Common myeloid progenitor, CD34-positive (primary cell): ENCODE measurements around the gene CHCHD6.
A peak's percentile ranks its signal among the peaks of the same experiment; 100 is the strongest.

Source experiments
- CTCF ChIA-PET: fragments of 350-600 bp; sonication (Branson Sonifier 250); formaldehyde crosslinking; loops from one replicate; lab custom pipeline; 2021; ENCODE audit warnings: antibody characterized with exemption; lab: Charles Lee
- POLR2A ChIA-PET: fragments of 350-600 bp; sonication (Branson Sonifier 250); formaldehyde crosslinking; loops from one replicate; lab custom pipeline; 2021; ENCODE audit warnings: antibody characterized with exemption; lab: Charles Lee
- DNase-seq, 3 donors: peaks; one replicate each; pipeline versions ENCODE4 v3.0.0 to v3.0.0-alpha.2; 2013
- H3K27ac ChIP-seq, 2 experiments: 1 replicate in 1 of 2; 2 replicates in 1 of 2; pipeline ENCODE4 v1.7.0; 2013; ENCODE audit warnings: inconsistent platforms in 2 of 2, low read length in 2 of 2, mild to moderate bottlenecking in 2 of 2, low read depth in 1 of 2, moderate library complexity in 1 of 2; ENCODE audit not compliant: severe bottlenecking in 2 of 2, insufficient read depth in 1 of 2, poor library complexity in 1 of 2
- H3K27me3 ChIP-seq, 5 experiments: replicated peaks in 2 of 5; 1 replicate in 3 of 5; 2 replicates in 2 of 5; pipeline versions ENCODE4 v1.6.1 to v1.7.0; 2013; ENCODE audit warnings: low read length in 4 of 5, mild to moderate bottlenecking in 2 of 5, moderate library complexity in 2 of 5, inconsistent platforms in 1 of 5; ENCODE audit not compliant: insufficient read depth in 5 of 5, control insufficient read depth in 4 of 5
- H3K36me3 ChIP-seq, 4 experiments: 1 replicate in 2 of 4; 2 replicates in 2 of 4; pipeline versions ENCODE4 v1.6.1 to v1.7.0; 2013; ENCODE audit warnings: low read length in 3 of 4, control low read depth in 1 of 4, mild to moderate bottlenecking in 1 of 4; ENCODE audit not compliant: control insufficient read depth in 4 of 4, insufficient read depth in 4 of 4
- H3K4me1 ChIP-seq, 4 experiments: 1 replicate in 3 of 4; 2 replicates in 1 of 4; pipeline versions ENCODE4 v1.6.1 to v1.7.1; 2013; ENCODE audit warnings: low read length in 3 of 4, mild to moderate bottlenecking in 3 of 4, control low read depth in 1 of 4, inconsistent platforms in 1 of 4, moderate library complexity in 1 of 4; ENCODE audit not compliant: control insufficient read depth in 4 of 4, insufficient read depth in 4 of 4; ENCODE audit errors: control extremely low read depth in 1 of 4
- H3K4me3 ChIP-seq, 7 experiments: 1 replicate in 4 of 7; 2 replicates in 3 of 7; pipeline versions ENCODE4 v1.5.1 to v1.7.0; 2013; ENCODE audit warnings: mild to moderate bottlenecking in 7 of 7, low read length in 6 of 7, moderate library complexity in 6 of 7, inconsistent platforms in 2 of 7, low read depth in 2 of 7, control low read depth in 1 of 7; ENCODE audit not compliant: insufficient read depth in 4 of 7, control insufficient read depth in 1 of 7; ENCODE audit errors: extremely low read depth in 1 of 7
- H3K9me3 ChIP-seq, 5 experiments: 1 replicate in 4 of 5; 2 replicates in 1 of 5; pipeline versions ENCODE4 v1.6.1 to v1.7.1; 2013; ENCODE audit warnings: low read length in 4 of 5, mild to moderate bottlenecking in 2 of 5, inconsistent platforms in 1 of 5, low read depth in 1 of 5, moderate library complexity in 1 of 5; ENCODE audit not compliant: control insufficient read depth in 4 of 5, insufficient read depth in 2 of 5; ENCODE audit errors: control extremely low read depth in 1 of 5
- WGBS: methylation state at CpG from one replicate; pipeline ENCODE4 v1.1.5; 2013; ENCODE audit not compliant: insufficient coverage; 5-methylcytosine and 5-hydroxymethylcytosine counted together

The CHCHD6 gene

GRCh38 chr3:126916546-126916945 lies 212.5 kb downstream of the CHCHD6 start:
- Histone ChIP-seq H3K36me3 (peaks cover 0 to 17% (median 0%) of the 10 kb centered on the region in 4 experiments), H3K27ac (no peak overlapping the region), H3K4me3 (no peak overlapping the region), H3K9me3 (peaks cover 5 to 19% (median 11%) of the 10 kb centered on the region in 5 experiments), H3K4me1 (peaks cover 4 to 16% (median 13%) of the 10 kb centered on the region in 4 experiments), H3K27me3 (peaks cover 0 to 84% (median 53%) of the 10 kb centered on the region in 5 experiments)
- ChIA-PET POLR2A (no interaction called here), CTCF (no interaction called here)
- WGBS = 100% methylated on average over 4 of the region's 4 CpGs
- no peak for DNase-seq

GRCh38 chr3:126917232-126917804 lies 213.3 kb downstream of the CHCHD6 start:
- ChIA-PET CTCF (no interaction called here), POLR2A (no interaction called here)
- Histone ChIP-seq H3K36me3 (peaks cover 0 to 17% (median 0%) of the 10 kb centered on the region in 4 experiments), H3K27me3 (peaks cover 0 to 91% (median 58%) of the 10 kb centered on the region in 5 experiments), H3K9me3 (peaks cover 5 to 19% (median 11%) of the 10 kb centered on the region in 5 experiments), H3K4me1 (peaks cover 0 to 8% (median 6%) of the 10 kb centered on the region in 4 experiments), H3K27ac (no peak overlapping the region), H3K4me3 (no peak overlapping the region)
- 97% methylated on average over 5 of the region's 6 CpGs for WGBS
- no peak for DNase-seq

GRCh38 chr3:126918355-126918821 lies 214.3 kb downstream of the CHCHD6 start:
- Histone ChIP-seq H3K27ac (no peak overlapping the region), H3K36me3 (peaks cover 0 to 17% (median 0%) of the 10 kb centered on the region in 4 experiments), H3K9me3 (peaks cover 5 to 19% (median 11%) of the 10 kb centered on the region in 5 experiments), H3K4me3 (no peak overlapping the region), H3K27me3 (peaks cover 0 to 94% (median 62%) of the 10 kb centered on the region in 5 experiments), H3K4me1 (peaks cover 0 to under 1% (median 0%) of the 10 kb centered on the region in 4 experiments)
- POLR2A ChIA-PET = no interaction called here
- peak in 2 of 3 donors; percentile 18 to 43 for DNase-seq
- CTCF ChIA-PET = no interaction called here

GRCh38 chr3:126921085-126921824 lies 217.2 kb downstream of the CHCHD6 start:
- H3K27me3 ChIP-seq = peaks cover 0 to 95% (median 54%) of the 10 kb centered on the region in 5 experiments
- H3K36me3 ChIP-seq = peaks cover 0 to 13% (median 0%) of the 10 kb centered on the region in 4 experiments
- DNase-seq = no peak
- peaks cover 0 to 9% (median 0%) of the 10 kb centered on the region in 4 experiments for H3K4me1 ChIP-seq
- peaks cover 5 to 19% (median 11%) of the 10 kb centered on the region in 5 experiments for H3K9me3 ChIP-seq
- ChIA-PET CTCF (no interaction called here), POLR2A (no interaction called here)
- 97% methylated on average over 5 of the region's 5 CpGs for WGBS
- no peak overlapping the region for H3K4me3 ChIP-seq
- H3K27ac ChIP-seq = no peak overlapping the region

GRCh38 chr3:126922466-126922865 lies 218.4 kb downstream of the CHCHD6 start:
- no peak for DNase-seq
- Histone ChIP-seq H3K4me3 (no peak overlapping the region), H3K27me3 (peaks cover 0 to 95% (median 47%) of the 10 kb centered on the region in 5 experiments), H3K4me1 (peaks cover 0 to 9% (median 0%) of the 10 kb centered on the region in 4 experiments), H3K9me3 (peaks cover 5 to 19% (median 11%) of the 10 kb centered on the region in 5 experiments), H3K27ac (no peak overlapping the region), H3K36me3 (peaks cover 0 to 6% (median 0%) of the 10 kb centered on the region in 4 experiments)
- 100% methylated on average over 3 of the region's 4 CpGs for WGBS
- POLR2A ChIA-PET = no interaction called here
- CTCF ChIA-PET = no interaction called here

- ChIA-PET CTCF (no interaction called here), POLR2A (no interaction called here)
- H3K9me3 ChIP-seq = peaks cover 5 to 19% (median 11%) of the 10 kb centered on the region in 5 experiments
- peaks cover 0 to 95% (median 44%) of the 10 kb centered on the region in 5 experiments for H3K27me3 ChIP-seq
- H3K4me1 ChIP-seq = peaks cover 0 to 9% (median 0%) of the 10 kb centered on the region in 4 experiments
- no peak overlapping the region for H3K27ac ChIP-seq
- no peak for DNase-seq
- H3K4me3 ChIP-seq = no peak overlapping the region
- H3K36me3 ChIP-seq = peaks cover 0 to 6% (median 0%) of the 10 kb centered on the region in 4 experiments
- WGBS = 100% methylated on average over 6 of the region's 6 CpGs
Measured at GRCh38 chr3:126923423-126923822, 219.4 kb downstream of the CHCHD6 start.
